RPMI8226 (cell line): Measurements from ENCODE around the gene ABCB7.
"Not testable (repeated sequence)": the region's sequence is repeated elsewhere in the genome, so short reads cannot be mapped to it uniquely, and the experiment has no call there.

Source experiments
- DNase-seq: peaks from one replicate; pipeline ENCODE4 v3.0.0-alpha.2; 2015

Gene ABCB7

DNA sequence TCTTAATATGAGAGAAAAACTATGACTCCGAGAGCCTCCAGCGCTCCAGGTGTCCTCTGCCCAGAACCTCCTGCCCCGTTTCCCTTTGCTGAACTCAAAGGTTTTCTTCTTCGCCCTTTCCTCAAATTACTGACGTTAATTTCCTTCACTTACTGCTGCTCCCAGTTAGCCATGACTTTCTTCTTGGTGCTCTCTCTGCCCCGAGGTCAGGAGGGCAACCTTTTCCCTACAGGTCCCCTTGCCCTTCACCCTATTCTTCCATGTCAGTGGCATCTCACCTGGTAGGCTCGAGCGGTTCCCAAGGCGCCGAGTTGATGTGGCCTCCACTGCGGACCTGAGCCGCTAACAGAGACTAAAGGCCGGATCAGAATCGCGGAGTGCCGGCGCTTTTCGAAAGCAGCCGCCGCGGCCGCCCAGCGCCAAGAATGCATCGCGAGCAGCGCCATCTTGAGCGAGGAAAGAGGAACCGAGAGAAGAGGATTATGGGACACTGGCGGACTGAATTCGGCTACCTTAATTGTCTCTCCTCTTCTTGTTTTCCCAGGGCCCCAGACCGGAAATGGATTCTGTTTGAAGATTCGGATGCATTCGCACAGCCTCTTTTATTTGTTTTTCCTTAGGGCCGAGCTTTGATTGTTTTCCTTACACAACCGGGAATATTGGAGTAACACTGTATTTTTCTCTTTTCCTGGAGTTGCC, at the start of gene ABCB7:
Gene ABCB7 (minus strand): TSS at position 457 of the 699 bp plus-strand sequence. CDS start 11 bp downstream, at position 446.
- peak; percentile 83 for DNase-seq

DNA sequence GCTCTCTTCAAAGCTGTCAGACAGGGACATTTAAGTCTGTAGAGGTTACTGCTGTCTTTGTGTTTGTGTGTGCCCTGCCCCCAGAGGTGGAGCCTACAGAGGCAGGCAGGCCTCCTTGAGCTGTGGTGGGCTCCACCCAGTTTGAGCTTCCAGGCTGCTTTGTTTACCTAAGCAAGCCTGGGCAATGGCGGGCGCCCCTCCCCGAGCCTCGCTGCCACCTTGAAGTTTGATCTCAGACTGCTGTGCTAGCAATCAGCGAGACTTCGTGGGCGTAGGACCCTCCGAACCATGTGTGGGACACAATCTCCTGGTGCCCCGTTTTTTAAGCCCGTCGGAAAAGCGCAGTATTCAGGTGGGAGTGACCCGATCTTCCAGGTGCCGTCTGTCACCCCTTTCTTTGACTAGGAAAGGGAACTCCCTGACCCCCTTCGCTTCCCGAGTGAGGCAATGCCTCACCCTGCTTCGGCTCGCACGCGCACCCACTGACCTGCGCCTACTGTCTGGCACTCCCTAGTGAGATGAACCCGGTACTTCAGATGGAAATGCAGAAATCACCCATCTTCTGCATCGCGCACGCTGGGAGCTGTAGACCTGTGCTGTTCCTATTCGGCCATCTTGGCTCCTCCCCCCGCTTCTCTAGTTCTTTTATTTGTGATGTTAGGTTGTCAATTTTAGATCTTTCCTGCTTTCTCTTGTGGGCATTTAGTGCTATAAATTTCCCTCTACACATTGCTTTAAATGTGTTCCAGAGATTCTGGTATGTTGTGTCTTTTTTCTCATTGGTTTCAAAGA, 32.5 kb upstream of the ABCB7 start:
- not testable (repeated sequence) for DNase-seq

- DNase-seq = no peak
Measured at GRCh38 chrX:75181721-75182120, 25.6 kb upstream of the ABCB7 start.

GRCh38 chrX:75179536-75180293, 23.6 kb upstream of the ABCB7 start:
- not testable (repeated sequence) for DNase-seq

DNA sequence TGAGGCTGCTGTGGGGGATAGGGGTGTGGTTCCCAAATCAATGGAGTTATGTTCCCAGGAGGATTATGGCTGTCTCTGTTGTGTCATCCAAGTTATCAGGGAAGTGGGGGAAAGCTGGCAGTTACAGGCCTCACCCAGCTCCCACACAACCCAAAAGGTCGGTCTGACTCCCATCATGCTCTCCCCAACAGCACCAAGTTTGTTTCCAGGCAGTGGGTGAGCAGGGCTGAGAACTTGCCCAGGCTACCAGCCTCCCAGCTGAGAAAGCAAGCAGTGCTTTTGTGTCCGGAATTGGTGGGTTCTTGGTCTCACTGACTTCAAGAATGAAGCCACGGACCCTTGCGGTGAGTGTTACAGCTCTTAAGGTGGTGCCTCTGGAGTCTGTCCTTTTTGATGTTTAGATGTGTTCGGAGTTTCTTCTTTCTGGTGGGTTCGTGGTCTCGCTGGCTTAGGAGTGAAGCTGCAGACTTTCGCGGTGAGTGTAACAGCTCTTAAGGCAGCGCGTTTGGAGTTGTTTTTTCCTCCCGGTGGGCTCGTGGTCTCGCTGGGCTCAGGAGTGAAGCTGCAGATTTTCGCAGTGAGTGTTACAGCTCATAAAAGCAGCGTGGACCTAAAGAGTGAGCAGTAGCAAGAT, 16.3 kb upstream of the ABCB7 start:
- not testable (repeated sequence) for DNase-seq

DNA sequence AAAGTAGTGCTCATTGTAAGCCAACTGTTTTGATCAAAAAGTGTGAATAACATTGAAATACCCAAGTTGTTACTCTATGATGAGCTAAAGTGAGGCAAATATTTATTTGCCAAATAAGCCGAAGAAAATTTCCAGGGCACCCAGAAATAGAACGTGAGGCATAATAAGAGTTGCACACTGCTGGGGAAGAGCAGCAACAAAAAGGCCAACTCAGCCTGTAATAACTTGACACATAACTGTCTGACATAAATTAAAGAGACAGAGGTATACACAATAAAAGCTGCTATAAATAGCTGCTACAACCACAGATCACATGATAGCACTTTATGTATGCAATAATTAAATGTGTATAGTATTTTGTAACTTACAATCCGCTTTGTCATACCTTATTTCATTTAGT, 2.0 kb upstream of the ABCB7 start:
- DNase-seq = no peak

DNA sequence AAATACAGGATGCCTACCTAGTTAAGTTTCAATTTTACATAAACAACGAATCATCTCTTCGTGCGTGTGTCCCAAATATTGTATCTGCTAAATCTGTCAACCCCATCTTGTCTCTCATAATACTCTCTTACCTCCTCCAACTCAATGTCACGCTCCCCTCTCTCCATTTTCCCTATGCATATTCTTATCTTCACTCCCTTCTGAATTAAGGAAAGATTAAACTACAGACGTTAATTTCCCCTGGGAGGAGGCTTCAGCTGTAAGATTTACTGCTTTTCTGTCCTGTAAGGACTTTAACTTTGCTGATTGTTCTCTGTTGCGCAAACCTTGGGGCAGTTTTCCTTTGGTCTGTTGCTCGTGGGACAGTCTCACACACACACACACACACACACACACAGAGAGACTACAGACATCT, 455 bp upstream of the ABCB7 start:
- DNase-seq = peak; percentile 3

GRCh38 chrX:75155447-75155826, 646 bp downstream of the ABCB7 start:
- DNase-seq = no peak

- no peak for DNase-seq
Measured at GRCh38 chrX:75154871-75155270, 1.2 kb downstream of the ABCB7 start.

DNA sequence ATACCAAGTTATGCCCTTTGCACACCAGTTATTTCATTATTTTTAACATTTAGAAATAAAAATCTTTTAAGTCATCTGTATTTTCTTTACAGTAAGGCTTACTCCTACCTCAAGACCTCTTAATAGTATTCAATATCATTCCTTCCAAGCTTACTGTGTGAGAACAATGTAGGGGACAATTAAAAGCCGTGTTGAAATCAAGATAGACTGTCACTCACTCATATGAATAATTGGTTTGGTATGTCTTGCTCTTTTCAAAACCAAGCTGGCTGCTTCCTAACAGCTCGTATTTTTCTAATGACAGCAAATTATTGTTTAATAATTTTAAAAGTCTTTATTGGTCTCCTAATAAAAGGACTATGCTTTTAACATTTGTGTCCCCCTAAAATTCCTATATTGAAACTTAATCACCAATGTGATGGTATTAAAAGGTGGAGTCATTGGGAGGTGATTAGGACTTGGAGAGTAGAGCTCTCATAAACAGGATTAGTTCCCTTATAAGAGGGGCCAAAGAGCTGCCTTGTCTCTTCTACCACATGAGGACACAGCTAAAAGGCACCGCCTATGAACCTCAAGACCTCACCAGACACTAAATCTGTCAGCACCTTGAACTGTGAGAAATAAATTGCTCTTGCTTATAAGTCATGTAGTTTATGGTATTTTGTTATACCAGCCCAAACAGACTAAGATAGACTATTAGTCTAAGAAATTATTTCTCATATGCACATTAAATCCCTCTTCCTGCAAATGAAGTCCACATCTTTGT, 4.1 kb downstream of the ABCB7 start:
- DNase-seq = no peak

DNA sequence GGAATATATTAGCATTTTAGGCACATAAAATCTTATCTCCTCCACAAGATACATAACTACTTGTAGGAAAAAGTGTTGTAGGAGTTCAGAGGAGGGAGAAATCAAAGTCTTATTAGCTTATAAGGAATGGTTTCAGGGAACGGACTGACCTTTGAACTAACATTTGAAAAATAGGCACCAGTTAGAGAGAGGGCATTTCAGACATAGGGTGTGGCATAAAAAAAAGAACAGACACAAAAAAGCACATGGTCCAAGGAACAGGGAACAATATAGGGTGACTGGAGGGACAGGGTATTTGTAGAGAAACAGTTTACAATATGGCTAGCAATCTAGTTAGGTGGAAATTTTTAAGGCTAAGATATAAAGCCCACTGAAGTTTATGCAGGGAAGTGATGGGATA, 6.4 kb downstream of the ABCB7 start:
- no peak for DNase-seq

- no peak for DNase-seq
Measured at GRCh38 chrX:75132672-75133071, 23.4 kb downstream of the ABCB7 start.

GRCh38 chrX:75131973-75132627, 24.0 kb downstream of the ABCB7 start:
- DNase-seq = no peak

- DNase-seq = not testable (repeated sequence)
Measured at GRCh38 chrX:75129069-75129468, 27.0 kb downstream of the ABCB7 start.

DNA sequence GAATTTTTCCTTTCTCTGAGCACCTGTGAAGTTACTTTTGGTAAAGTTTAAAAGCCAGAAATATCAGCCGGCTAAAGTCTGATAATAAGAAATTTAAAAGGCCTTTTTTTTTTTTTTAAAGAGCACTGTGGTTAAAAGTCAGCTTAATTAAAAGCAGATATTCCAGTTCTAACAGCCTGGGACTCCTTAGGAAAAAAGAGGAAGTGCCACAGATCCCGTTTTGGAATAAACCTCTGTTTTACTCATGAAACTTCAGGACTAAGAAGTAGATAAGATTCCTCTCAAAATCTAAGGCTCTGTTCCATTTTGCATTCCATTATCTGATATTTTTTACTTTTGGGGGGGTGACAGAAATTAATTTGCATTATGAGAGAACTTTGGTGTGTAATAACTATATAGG, 37.8 kb downstream of the ABCB7 start:
- no peak for DNase-seq

GRCh38 chrX:75115707-75116413, 40.2 kb downstream of the ABCB7 start:
- DNase-seq = no peak

- no peak for DNase-seq
Measured at GRCh38 chrX:75114638-75115037, 41.4 kb downstream of the ABCB7 start.

GRCh38 chrX:75113664-75114063, 42.4 kb downstream of the ABCB7 start:
- DNase-seq = no peak

GRCh38 chrX:75107863-75108509, 48.1 kb downstream of the ABCB7 start:
- no peak for DNase-seq

- no peak for DNase-seq
Measured at GRCh38 chrX:75106772-75107171, 49.3 kb downstream of the ABCB7 start.

GRCh38 chrX:75096331-75096730, 59.8 kb downstream of the ABCB7 start:
- no peak for DNase-seq
